SK-N-SH treated with all-trans-retinoic acid at 6 μM for 48 hours (cell line): ENCODE data around the gene AKAP1.

ENCODE experiments used
- ESRRG ChIP-seq: fragments of 250-450 bp; sonication (Bioruptor Pico); IDR thresholded peaks from 2 replicates; pipeline ENCODE4 v1.6.1; 2021; ENCODE audit warnings: mild to moderate bottlenecking
- GLIS3 ChIP-seq: fragments of 250-450 bp; sonication (Bioruptor Pico); IDR thresholded peaks from 2 replicates; pipeline ENCODE4 v1.5.0; 2020; ENCODE audit warnings: mild to moderate bottlenecking, moderate library complexity
- TOX ChIP-seq: fragments of 250-450 bp; sonication (Bioruptor Pico); IDR thresholded peaks from 2 replicates; pipeline ENCODE4 v1.8.0; 2021; ENCODE audit warnings: mild to moderate bottlenecking, moderate library complexity, borderline replicate concordance
- ZNF565 ChIP-seq: fragments of 450-650 bp; formaldehyde crosslinking; conservative IDR thresholded peaks from 2 replicates; pipeline ENCODE4 v1.5.0; 2020; ENCODE audit warnings: low read depth, mild to moderate bottlenecking, moderate library complexity
- TF ChIP-seq, protein P1 (sequence below): fragments of 250-450 bp; sonication (Bioruptor Pico); IDR thresholded peaks from 2 replicates; pipeline ENCODE4 v1.5.1; 2020; ENCODE audit warnings: low read depth, mild to moderate bottlenecking, moderate library complexity
- TF ChIP-seq, protein P2 (sequence below): fragments of 250-450 bp; sonication (Bioruptor Pico); IDR thresholded peaks from 2 replicates; pipeline ENCODE4 v1.5.0; 2020; ENCODE audit warnings: mild to moderate bottlenecking, moderate library complexity
- TF ChIP-seq, protein P3 (sequence below): fragments of 250-450 bp; sonication (Bioruptor Pico); IDR thresholded peaks from 2 replicates; pipeline ENCODE4 v1.8.0; 2020; ENCODE audit warnings: mild to moderate bottlenecking, moderate library complexity, borderline replicate concordance

DNA sequence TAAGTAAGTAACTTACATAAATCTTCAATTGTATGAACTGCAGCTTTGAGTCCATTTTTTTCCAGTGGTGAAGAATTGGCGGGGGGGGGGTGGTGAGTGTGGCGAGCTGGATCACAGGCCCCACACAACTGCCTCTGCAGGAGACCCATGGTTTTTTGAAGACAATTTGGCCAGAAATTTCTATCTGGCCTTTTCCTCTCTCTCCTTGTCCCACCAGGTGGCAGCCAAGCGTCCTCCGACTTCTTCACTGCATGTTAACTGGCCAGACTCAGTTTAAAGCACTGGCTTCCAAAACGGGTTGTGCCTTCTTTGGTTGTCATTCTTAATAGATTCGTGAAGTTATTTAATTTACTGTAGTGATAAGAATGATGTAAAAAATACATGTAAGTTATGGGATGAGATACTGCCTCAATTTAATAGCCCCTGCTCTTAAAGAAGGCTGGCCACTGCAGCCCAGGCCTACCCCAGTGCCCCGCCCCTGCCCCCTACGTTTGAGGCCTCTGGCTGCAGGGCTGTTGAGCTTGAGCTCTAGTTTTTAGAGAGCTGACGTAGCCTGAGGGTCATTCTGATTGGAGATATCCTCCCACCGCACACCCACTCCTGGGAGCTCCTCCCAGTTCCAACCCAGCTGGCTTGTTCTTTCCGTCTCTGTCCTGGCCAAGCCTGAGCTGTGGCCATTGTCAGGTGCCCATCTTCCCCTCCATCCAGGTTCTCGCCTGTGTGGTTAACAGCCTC, 36.4 kb downstream of the AKAP1 start:
- TF ChIP-seq GLIS3: no peak
- TF ChIP-seq, protein P1, sequence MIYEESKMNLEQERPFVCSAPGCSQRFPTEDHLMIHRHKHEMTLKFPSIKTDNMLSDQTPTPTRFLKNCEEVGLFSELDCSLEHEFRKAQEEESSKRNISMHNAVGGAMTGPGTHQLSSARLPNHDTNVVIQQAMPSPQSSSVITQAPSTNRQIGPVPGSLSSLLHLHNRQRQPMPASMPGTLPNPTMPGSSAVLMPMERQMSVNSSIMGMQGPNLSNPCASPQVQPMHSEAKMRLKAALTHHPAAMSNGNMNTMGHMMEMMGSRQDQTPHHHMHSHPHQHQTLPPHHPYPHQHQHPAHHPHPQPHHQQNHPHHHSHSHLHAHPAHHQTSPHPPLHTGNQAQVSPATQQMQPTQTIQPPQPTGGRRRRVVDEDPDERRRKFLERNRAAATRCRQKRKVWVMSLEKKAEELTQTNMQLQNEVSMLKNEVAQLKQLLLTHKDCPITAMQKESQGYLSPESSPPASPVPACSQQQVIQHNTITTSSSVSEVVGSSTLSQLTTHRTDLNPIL (CRISPR knock-in tag): no peak
- TF ChIP-seq TOX (CRISPR knock-in tag): no peak
- TF ChIP-seq ZNF565: no peak
- no peak for TF ChIP-seq ESRRG (CRISPR knock-in tag)
- TF ChIP-seq, protein P2, sequence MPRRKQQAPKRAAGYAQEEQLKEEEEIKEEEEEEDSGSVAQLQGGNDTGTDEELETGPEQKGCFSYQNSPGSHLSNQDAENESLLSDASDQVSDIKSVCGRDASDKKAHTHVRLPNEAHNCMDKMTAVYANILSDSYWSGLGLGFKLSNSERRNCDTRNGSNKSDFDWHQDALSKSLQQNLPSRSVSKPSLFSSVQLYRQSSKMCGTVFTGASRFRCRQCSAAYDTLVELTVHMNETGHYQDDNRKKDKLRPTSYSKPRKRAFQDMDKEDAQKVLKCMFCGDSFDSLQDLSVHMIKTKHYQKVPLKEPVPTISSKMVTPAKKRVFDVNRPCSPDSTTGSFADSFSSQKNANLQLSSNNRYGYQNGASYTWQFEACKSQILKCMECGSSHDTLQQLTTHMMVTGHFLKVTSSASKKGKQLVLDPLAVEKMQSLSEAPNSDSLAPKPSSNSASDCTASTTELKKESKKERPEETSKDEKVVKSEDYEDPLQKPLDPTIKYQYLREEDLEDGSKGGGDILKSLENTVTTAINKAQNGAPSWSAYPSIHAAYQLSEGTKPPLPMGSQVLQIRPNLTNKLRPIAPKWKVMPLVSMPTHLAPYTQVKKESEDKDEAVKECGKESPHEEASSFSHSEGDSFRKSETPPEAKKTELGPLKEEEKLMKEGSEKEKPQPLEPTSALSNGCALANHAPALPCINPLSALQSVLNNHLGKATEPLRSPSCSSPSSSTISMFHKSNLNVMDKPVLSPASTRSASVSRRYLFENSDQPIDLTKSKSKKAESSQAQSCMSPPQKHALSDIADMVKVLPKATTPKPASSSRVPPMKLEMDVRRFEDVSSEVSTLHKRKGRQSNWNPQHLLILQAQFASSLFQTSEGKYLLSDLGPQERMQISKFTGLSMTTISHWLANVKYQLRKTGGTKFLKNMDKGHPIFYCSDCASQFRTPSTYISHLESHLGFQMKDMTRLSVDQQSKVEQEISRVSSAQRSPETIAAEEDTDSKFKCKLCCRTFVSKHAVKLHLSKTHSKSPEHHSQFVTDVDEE (CRISPR knock-in tag): no peak
- TF ChIP-seq, protein P3, sequence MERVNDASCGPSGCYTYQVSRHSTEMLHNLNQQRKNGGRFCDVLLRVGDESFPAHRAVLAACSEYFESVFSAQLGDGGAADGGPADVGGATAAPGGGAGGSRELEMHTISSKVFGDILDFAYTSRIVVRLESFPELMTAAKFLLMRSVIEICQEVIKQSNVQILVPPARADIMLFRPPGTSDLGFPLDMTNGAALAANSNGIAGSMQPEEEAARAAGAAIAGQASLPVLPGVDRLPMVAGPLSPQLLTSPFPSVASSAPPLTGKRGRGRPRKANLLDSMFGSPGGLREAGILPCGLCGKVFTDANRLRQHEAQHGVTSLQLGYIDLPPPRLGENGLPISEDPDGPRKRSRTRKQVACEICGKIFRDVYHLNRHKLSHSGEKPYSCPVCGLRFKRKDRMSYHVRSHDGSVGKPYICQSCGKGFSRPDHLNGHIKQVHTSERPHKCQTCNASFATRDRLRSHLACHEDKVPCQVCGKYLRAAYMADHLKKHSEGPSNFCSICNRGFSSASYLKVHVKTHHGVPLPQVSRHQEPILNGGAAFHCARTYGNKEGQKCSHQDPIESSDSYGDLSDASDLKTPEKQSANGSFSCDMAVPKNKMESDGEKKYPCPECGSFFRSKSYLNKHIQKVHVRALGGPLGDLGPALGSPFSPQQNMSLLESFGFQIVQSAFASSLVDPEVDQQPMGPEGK (CRISPR knock-in tag): no peak
